ENCODE measurements around the gene LCN10.
"Not testable (repeated sequence)": the region's sequence is repeated elsewhere in the genome, so short reads cannot be mapped to it uniquely, and the experiment has no call there.

Gene LCN10

DNA sequence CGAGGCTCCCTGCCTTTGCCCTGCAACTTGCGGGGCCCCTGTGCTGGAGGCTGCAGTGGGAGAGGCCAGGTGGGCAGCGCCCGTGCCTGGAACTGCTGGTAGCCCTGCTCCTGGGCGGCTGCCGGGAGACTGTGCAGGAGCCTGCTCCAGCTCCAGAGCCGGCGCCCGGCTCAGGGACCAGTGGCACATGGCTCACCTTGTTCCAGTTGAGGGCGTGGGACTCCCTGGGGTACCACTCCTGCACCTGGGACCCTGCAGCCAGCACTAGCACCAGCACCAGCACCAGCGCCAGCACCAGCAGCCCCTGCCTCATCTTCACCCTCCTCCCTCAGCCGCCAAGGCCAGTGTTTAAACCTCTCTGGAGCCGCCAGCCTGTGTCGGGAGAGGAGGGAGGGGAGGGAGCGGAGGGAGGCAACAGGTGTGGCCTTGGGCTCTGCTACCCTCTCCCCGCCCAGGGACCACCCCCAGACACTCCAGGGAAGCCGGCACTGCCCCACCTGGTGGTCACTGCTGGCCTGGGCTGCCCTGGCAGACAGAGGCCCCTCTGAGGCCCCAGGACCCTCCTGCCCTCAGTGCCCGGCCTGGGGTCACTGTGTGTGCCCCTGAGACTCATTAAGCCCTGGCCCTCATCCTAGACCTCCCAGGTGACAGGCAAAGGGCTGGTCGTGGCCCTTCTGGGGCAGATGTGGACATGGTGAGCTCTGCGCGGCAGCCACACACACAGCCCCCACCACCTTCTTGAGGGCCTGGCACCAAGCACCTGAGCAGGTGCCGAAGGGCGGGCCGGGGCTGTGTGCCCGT is at the start of gene LCN10:
Gene LCN10, minus strand, starts transcription at position 350 of the 801 bp plus-strand sequence. Its CDS starts 37 bp downstream, at position 313.
- DNase-seq = no peak

DNA sequence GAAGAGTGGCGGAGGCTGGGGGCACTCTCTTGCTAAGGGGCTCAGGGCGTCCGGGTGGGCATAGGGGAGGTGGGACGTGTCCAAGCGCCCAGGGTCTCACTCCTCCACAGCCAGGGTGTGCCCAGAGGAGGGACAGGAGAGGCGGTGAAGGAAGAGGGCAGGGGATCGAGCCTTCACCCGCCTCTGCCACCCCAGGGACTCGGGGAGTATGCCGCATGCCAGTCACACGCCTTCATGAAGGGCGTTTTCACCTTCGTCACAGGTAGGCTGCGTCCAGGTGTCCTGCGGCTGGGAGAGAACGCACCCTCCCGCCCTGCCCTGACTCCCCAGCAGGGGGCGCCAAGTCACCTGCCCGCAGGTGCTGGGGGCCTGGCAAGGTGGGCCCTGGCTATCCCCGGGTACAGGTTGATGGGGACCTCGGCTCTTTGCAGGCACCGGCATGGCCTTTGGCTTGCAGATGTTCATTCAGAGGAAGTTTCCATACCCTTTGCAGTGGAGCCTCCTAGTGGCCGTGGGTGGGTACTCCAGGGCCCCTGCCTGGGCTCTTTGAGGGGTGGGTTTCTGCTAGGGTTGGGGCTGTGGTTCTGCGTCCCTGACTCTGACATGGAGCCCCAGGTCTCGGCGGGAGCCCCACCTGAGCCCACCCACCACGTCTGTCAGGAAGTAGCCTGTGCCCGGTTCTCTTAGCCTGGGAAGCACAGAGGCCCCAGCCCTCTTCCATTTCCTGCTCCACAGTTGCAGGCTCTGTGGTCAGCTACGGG is 49.0 kb upstream of the LCN10 start:
- peak; percentile 37 for DNase-seq

DNA sequence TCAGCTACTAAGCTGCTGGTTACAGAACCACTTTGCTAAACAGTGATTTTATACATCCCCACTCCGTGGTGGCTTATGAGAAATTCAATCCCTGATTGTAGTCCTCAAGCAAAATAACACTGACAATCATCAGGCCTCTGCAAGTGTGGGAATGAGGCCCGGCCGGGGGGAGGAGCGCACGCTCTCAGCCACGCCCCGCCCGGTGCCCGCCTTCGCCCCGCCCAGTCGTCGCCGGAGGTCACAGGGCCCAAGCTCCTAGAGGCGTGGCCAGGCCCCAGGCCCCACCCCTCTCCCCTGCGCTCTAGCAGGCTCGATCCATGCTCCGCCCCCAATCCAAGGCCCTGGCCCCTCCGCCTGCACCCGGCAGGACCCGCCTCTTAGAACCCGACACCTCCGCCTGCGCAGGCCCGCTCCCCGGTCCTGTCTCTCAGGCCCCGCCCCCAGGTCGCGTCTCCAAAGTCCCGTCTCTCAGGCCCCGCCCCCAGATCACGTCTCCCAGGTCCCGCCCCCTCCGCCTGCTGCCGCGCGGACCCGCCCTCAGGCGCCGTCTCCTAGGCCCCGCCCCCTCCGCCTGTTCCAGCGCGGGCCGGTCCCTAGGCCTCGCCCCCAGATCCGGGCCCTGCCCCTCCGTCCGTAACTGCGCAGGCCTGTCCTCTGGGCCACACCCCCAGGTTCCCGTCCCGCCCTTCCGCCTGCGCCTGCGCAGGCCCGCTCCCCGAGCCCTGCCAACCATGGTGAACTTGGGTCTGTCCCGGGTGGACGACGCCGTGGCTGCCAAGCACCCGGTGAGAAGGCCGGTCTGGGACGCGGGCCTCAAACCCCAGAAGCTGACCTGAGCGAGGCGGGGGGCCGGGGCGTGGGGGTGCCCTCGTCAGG is 48.1 kb upstream of the LCN10 start, which contains the start of gene TMEM141:
Gene TMEM141, plus strand, starts transcription at position 705 of the 876 bp plus-strand sequence. Its CDS starts 27 bp downstream, at position 732.
- peak; percentile 100 for DNase-seq

DNA sequence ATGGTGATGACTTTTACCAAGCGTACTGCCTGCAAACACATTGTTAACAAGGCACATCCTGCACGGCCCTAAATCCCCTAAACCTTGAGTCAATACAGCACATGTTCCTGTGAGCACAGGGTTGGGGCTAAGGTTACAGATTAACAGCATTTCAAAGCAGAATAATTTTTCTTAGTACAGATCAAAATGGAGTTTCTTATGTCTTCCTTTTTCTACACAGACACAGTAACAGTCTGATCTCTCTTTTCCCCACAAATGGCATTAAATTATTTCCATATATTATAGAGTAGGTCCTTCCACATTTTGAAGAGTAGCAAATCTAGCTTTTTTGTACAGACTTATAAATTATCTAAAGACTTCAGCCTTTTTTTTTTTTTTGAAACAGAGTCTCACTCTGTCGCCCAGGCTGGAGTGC is 46.8 kb upstream of the LCN10 start:
- no peak for DNase-seq

DNA sequence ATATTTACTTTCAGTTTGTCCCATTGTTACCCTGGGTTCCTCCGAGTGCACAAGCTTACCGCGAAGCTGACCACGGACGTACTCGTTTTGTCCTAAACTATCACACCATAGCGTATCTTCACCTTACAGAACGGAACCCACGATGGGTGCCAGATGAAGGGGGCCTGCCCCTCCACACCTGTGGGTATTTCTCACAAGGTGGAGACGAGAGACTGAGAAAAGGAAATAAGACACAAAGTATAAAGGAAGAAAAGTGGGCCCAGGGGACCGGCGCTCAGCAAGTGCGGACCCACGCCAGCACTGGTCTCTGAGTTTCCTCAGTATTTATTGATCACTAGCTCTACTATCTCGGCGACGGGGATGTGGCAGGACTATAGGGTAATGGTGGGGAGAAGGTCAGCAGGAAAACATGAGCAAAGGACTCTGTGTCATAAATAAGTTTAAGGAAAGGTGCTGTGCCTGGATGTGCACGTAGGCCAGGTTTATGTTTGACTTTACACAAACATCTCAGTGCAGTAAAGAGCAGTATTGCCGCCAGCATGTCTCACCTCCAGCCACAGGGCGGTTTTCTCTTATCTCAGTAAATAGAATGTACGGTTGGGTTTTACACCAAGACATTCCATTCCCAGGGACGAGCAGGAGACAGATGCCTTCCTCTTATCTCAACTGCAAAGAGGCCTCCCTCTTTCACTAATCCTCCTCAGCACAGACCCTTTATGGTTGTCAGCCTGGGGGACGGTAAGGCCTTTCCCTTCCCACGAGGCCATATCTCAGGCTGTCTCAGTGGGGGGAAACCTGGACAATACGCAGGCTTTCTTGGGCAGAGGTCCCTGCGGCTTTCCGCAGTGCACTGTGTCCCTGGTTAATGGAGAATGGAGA is 46.1 kb upstream of the LCN10 start:
- not testable (repeated sequence) for DNase-seq

DNA sequence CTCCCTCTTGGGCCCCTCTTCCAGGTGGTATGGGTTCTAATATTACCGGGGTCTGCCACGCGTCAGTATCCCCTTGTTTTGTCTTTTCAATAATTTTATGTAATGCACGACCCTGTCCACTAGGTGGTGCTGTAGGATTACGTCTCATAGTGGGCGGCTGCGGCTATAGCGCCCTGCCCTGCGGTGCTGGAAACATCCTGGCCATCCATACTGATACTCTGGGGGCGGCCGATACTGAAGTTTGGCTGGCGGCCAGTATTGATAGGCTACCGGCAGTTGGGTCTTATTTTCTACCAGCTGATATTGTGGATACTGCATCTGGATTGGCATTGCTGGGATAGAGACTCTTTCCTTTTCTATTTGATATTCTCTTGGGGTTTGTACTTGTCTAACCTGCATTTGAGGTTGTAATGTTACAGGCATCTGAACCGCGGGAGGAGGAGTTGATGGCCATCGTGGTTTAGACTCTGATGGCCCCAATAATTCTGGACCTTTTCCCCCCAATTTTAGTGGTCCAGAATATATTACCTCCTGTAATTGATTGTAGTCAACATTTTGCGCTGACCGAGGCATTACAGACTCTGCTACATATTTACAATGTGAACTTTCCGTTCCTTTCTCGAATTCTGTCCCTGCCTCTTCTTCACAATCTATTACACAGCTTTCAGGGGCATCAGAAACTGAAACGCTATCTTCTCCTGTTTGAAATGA is 45.1 kb upstream of the LCN10 start:
- DNase-seq = peak; percentile 61

DNA sequence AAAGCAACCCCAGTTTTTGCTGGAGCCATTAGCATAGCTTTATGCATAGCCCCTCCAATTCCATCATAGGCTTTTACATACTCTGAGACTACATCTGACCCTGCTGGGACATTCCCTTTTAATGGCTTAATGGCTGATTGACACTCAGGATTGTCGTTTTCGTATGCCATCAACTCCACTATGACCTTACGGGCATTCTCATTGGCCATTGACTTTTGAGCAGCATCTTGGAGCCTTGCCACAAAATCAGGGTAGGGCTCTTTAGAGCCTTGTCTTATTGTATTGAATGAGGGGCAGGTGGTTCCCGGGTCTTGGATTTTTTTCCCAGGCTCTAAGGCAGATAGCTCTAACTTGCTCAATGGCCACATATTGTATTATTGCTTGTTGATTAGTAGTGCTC is 44.2 kb upstream of the LCN10 start:
- not testable (repeated sequence) for DNase-seq

DNA sequence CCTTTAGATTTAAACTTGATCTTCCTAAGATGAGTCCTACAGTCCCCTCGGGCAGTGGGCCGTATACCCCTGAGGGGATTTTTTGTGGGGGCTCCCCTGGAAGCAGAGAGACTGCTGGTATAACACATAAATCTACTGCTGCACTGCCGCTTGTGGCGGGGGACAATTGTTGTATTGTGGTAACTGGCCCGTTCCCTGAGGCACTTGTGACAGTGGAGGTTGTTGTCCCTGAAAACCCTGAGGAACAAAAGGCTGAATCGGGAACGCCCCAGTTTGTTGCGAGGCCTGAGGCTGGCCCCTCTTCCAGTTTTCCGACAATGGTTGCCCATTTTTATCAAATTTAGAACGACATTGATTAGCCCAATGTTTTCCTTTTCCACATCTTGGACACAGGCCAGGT is 43.7 kb upstream of the LCN10 start:
- DNase-seq = no peak

DNA sequence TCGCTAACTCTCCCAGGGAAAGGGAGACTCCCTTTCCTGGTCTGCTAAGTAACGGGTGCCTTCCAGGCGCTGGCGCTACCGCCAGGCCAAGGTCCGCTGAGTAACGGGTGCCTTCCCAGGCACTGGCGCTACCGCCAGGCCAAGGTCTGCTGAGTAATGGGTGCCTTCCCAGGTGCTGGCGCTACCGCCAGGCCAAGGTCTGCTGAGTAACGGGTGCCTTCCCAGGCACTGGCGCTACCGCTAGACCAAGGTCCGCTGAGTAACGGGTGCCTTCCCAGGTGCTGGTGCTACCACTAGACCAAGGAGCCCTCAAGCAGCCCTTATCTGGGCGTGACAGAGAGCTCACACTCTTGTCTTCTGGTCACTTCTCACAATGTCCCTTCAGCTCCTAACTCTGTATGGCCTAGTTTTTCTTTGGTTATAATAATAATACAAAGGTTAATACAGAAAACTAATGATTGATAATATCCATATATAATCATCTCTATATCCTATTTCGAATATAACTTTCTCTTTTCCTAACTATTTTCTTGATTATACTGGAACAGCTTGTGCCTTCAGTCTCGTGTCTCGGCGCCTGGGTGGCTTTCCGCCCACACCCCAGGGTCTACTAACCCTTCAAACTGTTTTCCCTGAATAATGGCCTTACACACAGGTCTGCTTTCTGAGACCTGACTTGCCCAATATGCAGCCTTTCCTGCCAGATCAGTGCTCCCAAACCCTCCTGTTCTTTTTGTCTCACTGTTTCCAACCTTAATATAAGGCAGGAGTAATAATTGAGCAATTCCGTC is 43.0 kb upstream of the LCN10 start:
- not testable (repeated sequence) for DNase-seq

DNA sequence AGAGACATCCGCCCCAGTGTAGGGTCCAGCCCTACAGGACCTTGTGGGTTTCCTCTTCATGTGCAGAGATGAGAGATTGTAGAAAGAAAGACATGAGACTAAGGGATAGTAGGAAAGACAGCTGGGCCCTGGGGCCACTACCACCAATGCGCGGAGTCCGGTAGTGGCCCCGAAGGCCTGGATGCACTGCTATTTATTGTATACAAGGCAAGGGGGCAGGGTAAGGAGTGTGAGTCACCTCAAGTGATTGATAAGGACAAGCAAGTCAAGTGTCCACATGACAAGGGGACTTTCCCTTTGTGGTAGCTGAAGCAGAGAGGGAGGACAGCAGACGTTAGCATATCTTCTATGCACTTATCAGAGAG is 42.2 kb upstream of the LCN10 start:
- no peak for DNase-seq

DNA sequence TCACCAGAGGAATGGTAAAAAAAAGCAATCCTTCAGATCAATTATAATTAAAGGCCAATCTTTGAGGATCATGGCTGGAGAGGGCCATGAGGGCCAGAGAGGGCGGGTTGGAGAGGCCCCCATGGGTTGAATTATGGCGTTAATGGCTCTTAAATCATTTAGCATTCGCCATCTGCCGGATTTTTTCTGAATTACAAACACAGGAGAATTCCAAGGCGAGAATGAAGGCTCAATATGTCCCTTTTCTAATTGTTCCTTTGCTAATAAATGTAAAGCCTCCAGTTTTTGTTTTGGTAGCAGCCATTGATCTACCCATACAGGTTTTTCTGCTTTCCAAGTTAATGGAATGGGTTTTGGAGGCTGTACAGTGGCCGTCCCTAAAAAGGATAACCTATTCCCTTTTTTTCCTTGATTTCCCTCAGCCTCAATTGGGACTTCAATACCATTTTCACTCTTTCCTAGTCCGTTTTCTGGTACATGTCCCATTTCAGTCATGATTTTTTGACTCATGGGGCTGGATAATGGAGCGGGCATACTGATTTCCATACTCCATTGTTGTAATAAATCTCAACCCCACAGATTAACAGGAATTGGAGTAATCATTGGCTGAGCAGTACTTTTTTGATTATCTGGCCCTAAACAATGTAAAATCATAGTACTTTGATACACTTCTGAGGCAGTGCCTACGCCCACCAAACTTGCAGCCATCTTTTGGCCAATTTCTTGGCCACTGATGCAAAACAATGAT is 41.7 kb upstream of the LCN10 start:
- no peak for DNase-seq

DNA sequence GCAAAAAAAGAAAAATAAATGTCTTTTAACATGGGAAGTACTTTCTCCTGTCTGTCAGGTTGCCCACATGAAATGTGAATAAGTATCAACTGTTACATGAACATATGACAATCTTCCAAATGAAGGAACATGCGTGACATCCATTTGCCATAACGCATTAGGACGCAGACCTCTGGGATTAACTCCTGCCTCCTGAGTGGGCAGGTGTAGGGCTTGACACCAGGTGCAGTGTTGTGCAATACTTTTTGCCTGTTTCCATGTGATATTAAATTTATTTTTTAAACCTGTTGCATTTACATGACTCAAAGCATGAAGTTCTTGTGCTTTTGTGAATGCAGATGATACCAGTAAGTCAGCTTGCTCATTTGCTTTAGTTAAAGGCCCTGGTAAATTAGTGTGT is 39.7 kb upstream of the LCN10 start:
- DNase-seq = no peak

DNA sequence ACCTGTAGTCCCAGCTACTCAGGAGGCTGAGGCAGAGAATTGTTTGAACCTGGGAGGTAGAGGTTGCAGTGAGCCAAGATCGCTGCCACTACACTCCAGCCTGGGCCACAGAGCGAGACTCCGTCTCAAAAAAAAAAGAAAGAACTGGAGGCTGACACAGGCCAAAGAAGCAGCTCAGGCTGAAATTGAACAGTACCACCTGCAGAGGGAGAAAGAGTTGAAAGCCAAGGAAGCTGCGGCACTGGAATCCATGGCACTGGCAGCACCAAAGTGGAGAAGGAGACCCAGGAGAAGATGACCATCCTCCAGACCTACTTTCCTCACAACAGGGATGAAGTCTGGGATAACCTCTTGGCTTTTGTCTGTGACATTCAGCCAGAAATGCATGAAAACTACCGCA is 37.1 kb upstream of the LCN10 start:
- no peak for DNase-seq

DNA sequence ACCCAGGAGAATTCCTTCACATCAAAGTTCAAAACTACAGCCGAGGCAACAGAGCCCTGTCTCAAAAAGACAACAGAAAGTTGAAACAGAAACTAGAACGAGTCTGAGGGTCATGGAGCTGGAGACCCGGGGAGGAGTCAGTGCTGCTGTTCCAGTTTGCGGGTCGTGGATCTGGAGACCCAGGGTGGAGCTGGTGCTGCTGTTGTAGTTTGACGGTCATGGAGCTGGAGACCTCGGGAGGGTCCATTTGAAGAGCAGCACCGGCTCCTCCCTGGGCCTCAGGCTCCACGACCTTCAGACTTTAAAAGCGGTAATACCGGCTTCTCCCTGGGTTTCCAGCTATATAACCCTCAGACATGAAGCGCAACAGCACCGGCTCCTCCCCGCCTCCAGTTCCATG is 34.6 kb upstream of the LCN10 start:
- no peak for DNase-seq

DNA sequence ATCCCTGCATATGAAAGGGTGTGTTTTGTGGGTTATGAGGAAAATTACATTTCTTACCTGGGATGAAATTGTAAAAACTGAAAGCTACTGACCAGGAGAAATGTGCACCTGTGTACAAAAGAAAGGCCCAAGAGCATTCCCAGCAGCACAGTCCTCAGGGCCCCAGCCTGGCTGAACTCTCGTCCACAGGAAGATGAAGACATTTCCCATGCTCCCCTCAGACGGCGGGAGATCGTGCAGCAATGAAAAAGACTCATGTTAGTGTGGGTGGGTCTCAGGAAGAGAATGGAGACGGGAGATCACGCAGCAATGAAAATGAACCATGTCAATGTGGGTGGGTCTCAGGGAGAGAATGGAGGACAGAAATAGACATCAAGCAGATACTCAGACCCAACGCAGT is 34.2 kb upstream of the LCN10 start:
- DNase-seq = no peak

DNA sequence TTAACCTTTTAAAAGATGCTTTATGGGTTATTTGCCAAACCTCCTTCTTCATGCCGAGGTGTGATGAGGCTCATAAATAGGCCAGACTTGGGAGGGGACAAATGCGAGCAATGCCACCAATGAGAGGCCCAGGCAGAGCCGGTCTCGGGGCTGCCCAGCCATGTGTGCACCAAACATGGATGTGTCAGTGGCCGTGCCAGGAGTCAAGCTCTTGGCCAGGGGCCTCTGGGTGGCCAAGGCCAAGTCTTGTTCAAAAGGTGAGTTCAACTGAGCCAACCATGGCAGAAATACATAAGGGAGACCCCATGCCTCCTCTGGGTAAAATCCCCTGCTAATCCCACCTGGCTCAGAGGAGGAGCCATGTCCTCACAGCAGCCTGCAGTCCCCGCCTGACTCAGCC is 32.5 kb upstream of the LCN10 start:
- no peak for DNase-seq

DNA sequence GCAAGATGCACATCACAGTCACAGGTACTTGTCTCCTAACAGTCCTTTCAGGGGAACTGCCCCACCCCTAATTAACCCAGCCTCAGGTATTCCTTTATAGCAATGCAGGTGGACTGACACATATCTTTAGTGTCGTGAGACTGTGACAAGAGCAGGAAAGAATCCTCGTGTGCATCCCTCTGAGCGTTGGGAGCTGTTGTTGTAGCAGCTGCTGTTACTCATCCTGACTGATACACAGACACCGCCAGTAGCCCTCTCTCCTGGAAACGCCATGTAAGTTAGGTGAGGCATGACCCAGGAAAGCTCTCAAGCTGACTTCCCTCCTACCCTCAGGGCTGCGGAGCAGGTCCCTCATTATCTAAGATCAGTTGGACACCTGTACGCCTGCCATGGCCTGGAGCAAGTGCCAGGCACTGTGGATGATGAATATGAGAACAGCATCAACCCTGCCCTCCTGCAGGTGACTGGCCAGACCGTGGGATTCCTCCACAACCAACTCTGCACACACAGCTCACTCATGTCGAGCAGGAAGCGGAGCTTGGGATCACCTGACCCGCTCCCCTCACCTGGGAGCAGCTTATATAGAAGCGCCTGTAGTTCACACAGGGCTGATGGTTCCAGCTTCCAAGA is 31.8 kb upstream of the LCN10 start:
- no peak for DNase-seq

DNA sequence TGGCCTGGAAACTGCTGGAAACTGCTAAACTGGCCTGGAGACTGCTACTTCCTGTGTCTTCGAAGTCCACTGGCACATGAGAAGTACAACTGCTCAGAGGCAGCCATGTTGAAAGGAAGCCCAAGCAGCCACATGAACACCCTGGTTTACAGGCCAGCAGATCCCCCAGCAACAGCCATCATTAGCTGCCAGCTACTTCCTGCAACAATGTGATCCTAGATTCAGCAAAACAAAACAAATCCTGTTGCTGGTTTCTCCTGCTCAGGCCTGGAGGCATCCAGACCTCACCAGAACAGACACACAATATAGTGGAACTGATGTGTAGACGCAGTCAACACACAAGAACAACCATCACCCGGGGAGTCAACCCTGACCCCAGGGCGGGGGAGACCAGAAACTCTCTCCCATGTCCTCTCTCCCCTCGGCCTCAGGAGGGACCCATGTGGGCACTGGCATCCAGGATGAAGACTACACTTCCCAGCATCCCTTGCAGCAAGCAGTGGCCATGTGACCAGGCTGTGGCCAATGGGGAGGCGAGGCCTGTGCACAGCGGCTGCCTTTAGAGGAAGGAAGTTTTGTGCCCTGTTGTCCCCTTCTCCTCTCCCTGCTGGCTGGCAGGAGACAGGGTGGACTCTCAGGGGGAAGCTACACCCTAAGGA is 30.8 kb upstream of the LCN10 start:
- no peak for DNase-seq

DNA sequence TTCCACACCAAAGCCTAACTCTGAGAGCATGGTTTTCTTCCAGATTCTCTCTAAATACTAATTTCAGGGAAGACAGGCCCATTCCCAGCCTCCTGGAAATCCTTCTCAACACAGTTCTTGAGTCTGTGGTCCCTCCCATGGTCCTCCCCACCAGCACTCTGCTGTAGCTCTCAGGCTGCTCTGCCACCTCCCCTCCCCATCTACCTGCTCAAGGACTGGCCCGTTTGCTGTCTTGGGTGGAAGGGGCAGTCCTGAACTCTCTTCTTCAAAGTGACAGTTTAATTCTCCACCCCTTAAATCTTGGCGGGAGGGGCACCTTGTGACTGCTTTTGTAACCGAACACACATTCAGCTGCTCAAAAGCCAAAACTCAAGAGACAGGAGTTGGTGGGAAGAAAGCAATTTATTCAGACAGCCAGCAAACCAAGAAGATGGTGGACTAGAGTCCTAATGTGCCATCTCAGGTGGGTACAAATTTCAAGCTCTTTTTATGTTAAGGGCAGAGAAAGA is 29.2 kb upstream of the LCN10 start:
- DNase-seq = no peak

Data from stimulated activated naive CD4-positive, alpha-beta T cell treated with Interleukin-2 at 50 U/mL for 16 hours (primary cell).